WTC11 (cell line): Measurements from ENCODE around the gene SLC19A2.

Experiments used
- FOXJ3 ChIP-seq: sonication (generic); formaldehyde crosslinking; IDR thresholded peaks from 2 replicates; pipeline ENCODE4 v1.9.0; 2021; ENCODE audit warnings: missing genetic modification reagents, mild to moderate bottlenecking, borderline replicate concordance
- FOXP1 ChIP-seq: sonication (generic); formaldehyde crosslinking; IDR thresholded peaks from 2 replicates; pipeline ENCODE4 v1.8.0; 2022; ENCODE audit warnings: missing genetic modification reagents, mild to moderate bottlenecking, moderate library complexity, borderline replicate concordance
- JUN ChIP-seq: sonication (generic); formaldehyde crosslinking; IDR thresholded peaks from 2 replicates; pipeline ENCODE4 v1.8.0; 2023; ENCODE audit warnings: mild to moderate bottlenecking, missing genetic modification reagents
- NFE2L1 ChIP-seq: sonication (generic); formaldehyde crosslinking; IDR thresholded peaks from 2 replicates; pipeline ENCODE4 v1.8.1; 2023; ENCODE audit warnings: missing genetic modification reagents
- SMAD4 ChIP-seq: sonication (generic); formaldehyde crosslinking; IDR thresholded peaks from 2 replicates; pipeline ENCODE4 v1.8.0; 2022; ENCODE audit warnings: mild to moderate bottlenecking, missing genetic modification reagents
- TCF7 ChIP-seq: sonication (generic); formaldehyde crosslinking; IDR thresholded peaks from 2 replicates; pipeline ENCODE4 v1.8.0; 2022; ENCODE audit warnings: mild to moderate bottlenecking, low read depth, missing genetic modification reagents, moderate library complexity
- ZBTB21 ChIP-seq: sonication (generic); formaldehyde crosslinking; IDR thresholded peaks from 2 replicates; pipeline ENCODE4 v1.8.1; 2023; ENCODE audit warnings: mild to moderate bottlenecking, missing genetic modification reagents, borderline replicate concordance
- ZNF219 ChIP-seq: sonication (generic); formaldehyde crosslinking; IDR thresholded peaks from 2 replicates; pipeline ENCODE4 v1.8.0; 2023; ENCODE audit warnings: missing genetic modification reagents, mild to moderate bottlenecking, borderline replicate concordance
- TF ChIP-seq, protein P1 (sequence below): sonication (generic); formaldehyde crosslinking; IDR thresholded peaks from 2 replicates; pipeline ENCODE4 v1.8.1; 2022; ENCODE audit warnings: mild to moderate bottlenecking, moderate library complexity, missing genetic modification reagents
- TF ChIP-seq, protein P2 (sequence below): fragments of 200-600 bp; IDR thresholded peaks from 2 replicates; pipeline ENCODE4 v1.8.0; 2022; ENCODE audit warnings: antibody characterized with exemption
- TF ChIP-seq, protein P3 (sequence below): sonication (generic); formaldehyde crosslinking; IDR thresholded peaks from 2 replicates; pipeline ENCODE4 v1.8.1; 2023; ENCODE audit warnings: mild to moderate bottlenecking, moderate library complexity, missing genetic modification reagents

GRCh38 chr1:169525391-169525790 is 39.6 kb upstream of the SLC19A2 start:
- TF ChIP-seq, protein P1, sequence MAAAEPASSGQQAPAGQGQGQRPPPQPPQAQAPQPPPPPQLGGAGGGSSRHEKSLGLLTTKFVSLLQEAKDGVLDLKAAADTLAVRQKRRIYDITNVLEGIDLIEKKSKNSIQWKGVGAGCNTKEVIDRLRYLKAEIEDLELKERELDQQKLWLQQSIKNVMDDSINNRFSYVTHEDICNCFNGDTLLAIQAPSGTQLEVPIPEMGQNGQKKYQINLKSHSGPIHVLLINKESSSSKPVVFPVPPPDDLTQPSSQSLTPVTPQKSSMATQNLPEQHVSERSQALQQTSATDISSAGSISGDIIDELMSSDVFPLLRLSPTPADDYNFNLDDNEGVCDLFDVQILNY, result no peak
- TF ChIP-seq, protein P2, sequence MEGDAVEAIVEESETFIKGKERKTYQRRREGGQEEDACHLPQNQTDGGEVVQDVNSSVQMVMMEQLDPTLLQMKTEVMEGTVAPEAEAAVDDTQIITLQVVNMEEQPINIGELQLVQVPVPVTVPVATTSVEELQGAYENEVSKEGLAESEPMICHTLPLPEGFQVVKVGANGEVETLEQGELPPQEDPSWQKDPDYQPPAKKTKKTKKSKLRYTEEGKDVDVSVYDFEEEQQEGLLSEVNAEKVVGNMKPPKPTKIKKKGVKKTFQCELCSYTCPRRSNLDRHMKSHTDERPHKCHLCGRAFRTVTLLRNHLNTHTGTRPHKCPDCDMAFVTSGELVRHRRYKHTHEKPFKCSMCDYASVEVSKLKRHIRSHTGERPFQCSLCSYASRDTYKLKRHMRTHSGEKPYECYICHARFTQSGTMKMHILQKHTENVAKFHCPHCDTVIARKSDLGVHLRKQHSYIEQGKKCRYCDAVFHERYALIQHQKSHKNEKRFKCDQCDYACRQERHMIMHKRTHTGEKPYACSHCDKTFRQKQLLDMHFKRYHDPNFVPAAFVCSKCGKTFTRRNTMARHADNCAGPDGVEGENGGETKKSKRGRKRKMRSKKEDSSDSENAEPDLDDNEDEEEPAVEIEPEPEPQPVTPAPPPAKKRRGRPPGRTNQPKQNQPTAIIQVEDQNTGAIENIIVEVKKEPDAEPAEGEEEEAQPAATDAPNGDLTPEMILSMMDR, result no peak
- TF ChIP-seq ZBTB21 (CRISPR knock-in tag) (no peak), FOXJ3 (CRISPR knock-in tag) (no peak), NFE2L1 (CRISPR knock-in tag) (no peak), SMAD4 (no peak), ZNF219 (no peak), TCF7 (CRISPR knock-in tag) (no peak), JUN (CRISPR knock-in tag) (no peak), FOXP1 (no peak)
- TF ChIP-seq, protein P3, sequence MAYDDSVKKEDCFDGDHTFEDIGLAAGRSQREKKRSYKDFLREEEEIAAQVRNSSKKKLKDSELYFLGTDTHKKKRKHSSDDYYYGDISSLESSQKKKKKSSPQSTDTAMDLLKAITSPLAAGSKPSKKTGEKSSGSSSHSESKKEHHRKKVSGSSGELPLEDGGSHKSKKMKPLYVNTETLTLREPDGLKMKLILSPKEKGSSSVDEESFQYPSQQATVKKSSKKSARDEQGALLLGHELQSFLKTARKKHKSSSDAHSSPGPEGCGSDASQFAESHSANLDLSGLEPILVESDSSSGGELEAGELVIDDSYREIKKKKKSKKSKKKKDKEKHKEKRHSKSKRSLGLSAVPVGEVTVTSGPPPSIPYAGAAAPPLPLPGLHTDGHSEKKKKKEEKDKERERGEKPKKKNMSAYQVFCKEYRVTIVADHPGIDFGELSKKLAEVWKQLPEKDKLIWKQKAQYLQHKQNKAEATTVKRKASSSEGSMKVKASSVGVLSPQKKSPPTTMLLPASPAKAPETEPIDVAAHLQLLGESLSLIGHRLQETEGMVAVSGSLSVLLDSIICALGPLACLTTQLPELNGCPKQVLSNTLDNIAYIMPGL (CRISPR knock-in tag), result no peak
